Muscle of arm (tissue), 12 donors: ENCODE results near the gene FDXR. TPM values are rescaled to one million over a fixed set of nuclear protein-coding genes. Genes with fewer than 3 reads are reported as not detected.

Source experiments
- DNase-seq: peaks from one replicate; pipeline ENCODE4 v3.0.0-alpha.2; 2013
- polyA plus RNA-seq, 12 donors: library from polyadenylated mRNA; unstranded; fragments of 120-200 nt; gene quantifications; one replicate each; pipeline ENCODE4 v1.2.1, GENCODE V29; 2013; ENCODE audit not compliant: insufficient read length in 12 of 12

Gene FDXR
- polyA plus RNA-seq, 12 donors = 1.8 to 6.1 (median 2.6) TPM; not detected in 2

- no peak for DNase-seq
These were observed 28.8 kb upstream of the FDXR start for GRCh38 chr17:74901353-74902135.

DNA sequence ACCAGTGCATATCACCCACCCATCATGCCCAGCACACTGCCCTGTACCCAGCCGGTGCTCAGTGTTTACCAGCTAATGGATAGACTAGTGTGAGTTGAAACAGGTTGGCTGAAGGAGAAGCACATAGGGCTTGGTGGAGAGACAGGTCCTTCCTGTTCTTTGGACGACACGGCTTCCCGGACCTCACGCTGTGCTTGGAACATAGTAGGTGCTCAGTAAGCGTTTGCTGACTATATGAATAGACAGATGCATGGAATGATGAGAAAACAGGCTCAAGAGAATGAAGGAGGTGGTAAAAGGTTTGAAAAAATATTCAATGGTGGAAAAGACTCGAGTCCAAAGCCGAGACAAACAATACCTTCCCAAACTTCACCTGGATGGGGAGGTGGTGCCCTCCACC, 27.4 kb upstream of the FDXR start:
- no peak for DNase-seq

GRCh38 chr17:74898376-74898946, 25.7 kb upstream of the FDXR start:
- DNase-seq = no peak

DNA sequence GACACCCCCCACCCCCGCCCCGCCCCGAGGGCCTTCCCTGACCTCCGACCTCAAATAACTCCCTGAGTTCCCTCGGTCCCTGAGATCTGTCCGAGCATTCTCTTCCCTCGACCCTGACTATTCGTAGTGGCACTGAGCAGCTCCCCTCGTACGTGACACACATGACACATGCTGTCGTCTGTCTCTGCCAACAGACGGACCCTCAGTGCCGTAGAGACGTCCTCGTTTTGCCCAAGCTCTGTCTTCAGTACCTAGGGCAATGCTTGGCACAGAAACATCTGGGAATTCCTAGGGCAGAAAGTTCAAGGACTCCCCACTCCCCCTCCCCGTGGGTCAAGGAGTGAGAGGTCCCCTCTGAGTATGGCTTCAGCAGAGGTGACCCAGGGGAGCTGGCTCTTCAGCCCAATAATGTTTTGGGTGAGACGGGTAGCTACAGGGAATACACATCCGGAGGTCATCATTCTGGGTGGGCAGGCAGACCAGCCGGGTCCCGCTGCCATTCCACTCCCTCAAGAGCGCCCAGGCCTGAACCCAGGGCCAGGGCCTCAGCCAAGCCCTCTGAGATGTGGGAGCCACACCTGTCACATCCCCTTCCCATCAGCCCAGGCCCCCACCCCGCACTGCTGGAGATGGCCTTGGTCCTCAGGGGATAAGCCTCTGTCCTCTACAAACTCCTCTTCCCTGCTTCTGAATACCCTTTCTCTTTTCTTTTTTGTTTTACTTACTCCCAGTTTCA, 21.3 kb upstream of the FDXR start:
- DNase-seq = no peak

DNA sequence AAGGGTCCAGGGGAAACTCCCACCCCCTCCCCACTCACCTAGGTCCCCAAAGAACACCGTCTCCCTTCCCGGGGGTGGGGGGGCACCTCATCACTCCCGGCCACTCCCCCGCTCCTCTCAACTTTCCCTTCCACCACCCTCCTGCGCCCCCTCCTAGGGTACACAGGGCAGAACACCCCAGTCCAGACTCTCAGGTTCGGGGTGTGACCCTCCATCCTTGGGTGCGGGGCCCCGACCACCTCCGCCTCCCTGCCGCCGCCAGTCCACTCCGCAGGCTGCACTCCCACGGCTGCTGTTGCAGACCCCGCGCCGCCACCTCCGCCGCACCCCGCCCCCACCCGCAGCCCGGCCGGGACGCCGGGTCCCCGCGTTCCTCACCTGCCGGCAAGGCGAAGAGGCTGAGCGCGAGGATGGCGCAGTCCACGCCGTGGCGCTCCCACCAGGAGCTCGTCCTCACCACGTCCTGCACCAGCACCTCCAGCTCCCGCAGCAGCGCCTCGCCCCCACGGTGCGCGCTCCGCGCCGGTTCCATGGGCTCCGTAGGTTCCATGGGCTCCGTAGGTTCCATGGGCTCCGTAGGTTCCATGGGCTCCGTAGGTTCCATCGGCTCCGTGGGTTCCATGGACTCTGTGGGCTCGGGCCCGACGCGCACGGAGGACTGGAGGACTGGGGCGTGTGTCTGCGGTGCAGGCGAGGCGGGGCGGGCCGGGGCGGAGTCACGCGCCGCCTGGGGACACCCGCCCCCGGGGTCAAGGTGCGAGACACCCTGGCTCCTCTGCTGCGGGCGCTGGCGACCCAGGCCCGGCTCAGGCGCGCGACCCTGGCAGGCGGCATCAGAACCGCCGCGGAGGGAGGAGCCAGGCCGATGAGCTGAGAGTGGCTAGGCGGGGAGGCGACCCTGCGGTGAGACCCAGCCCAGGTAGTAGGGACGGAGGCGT, 20.4 kb upstream of the FDXR start, which contains the start of gene FADS6:
Gene FADS6, minus strand, starts transcription at position 660 of the 938 bp plus-strand sequence. Its CDS starts 38 bp downstream, at position 622.
- DNase-seq = no peak

GRCh38 chr17:74892013-74892841, 19.4 kb upstream of the FDXR start:
- no peak for DNase-seq

DNA sequence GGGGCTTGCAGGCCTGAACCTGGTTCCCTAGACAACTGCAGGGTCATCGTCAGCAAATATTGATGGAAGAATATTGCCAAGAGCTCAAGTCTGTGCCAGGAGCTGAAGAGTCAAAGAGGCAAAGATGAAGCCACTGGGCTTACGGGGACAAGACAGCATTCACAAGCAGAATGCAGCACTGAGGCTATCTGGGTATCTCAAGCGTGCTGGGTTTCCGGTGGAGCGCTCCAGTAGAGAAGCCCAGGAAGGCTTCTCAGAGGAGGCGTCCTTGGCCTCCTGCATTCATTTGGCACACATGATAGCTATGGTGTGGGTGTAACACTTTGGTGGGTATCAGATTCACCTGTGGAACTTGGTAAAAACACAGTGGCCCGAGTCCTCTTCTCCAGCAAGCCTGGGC, 17.8 kb upstream of the FDXR start:
- DNase-seq = no peak

GRCh38 chr17:74888469-74888868, 15.7 kb upstream of the FDXR start:
- no peak for DNase-seq

GRCh38 chr17:74883241-74883745, 10.5 kb upstream of the FDXR start:
- no peak for DNase-seq

- DNase-seq = no peak
These were observed 9.9 kb upstream of the FDXR start for GRCh38 chr17:74882517-74883240.

DNA sequence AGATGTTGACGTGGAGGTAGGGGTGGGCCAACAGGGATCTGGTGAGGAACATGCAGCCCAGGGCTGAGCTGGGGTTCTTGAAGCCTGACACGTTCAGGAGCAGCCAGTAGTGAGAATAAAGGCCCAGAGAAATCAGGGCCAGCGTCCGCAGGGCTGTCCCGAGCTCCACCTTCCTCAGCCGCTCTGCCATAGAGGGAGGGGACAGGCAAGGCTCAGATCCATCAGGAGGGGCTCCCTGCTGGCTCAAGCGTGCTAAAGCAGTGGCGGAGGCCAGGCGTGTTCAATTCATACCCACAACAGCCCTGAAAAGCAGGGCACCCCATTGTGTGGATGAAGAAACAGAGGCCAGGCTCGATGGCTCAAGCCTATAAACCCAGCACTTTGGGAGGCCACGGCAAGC, 8.3 kb upstream of the FDXR start:
- no peak for DNase-seq

DNA sequence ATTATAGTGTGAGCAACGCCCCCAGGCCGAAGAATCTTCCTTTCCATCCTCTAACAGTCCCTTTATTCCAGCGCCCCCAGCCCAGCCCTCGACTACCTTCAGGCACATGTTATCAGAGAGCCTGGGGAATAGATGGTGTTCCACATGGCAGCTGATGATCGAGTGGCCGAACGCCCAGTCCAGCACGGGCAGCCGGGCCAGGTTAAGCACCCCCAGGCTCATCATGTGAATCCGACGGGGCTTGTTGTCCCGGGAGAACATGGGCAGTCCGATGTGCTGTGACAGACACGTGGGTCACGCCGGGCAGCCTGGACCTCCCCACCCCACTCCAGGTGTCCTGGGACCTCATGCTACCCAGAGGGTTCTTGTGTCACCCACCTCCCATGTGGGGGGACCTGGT, 6.5 kb upstream of the FDXR start:
- DNase-seq = no peak

- no peak for DNase-seq
These were observed 5.9 kb upstream of the FDXR start for GRCh38 chr17:74878658-74879057.

DNA sequence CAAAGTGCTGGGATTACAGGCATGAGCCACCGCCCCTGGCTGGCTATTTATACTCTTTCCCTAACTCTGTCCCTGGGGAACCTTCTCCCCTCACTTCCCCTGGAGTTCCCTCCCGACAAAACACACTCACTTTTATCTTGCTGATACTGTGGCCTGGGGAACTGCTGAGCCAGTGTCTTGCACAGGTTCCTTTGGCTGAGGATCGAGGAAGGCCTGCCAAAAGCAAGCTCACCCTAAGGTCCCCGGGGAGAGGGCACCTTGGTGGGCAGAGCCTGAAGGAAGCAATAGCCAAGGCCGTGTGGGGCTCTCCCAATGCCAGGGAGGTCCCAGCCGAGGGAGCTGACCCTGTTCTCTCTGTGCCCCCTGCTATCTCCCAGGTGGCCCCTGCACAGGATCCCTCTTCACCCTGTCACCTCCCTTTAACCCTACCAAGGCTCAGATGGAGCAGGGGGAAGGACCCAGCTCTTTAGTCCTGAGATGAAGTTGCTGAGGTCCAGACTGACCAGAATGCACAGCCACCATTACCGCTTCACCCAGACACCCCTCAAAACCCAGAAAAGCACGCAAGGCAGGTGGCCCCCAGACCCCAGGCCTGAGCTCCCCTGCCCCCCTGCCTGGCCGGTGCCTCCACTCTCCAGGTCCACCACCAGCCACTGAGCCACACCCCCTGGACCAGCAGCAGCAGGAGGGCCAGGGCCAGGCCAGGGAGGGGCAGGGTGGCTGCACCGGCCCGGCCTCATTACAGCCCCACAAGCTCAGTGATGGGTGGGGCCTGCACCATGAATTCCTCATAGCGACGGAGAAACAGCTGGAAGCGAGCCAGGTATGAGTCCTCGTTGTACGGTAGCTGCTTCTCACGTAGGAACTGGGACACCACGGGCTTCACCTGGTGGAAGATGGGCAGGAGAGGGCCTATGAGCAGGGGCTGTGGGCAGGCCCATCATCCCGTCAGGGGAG, 5.1 kb upstream of the FDXR start:
- no peak for DNase-seq

- DNase-seq = no peak
These were observed 3.3 kb upstream of the FDXR start for GRCh38 chr17:74875977-74876593.

GRCh38 chr17:74875155-74875976, 2.6 kb upstream of the FDXR start:
- DNase-seq = no peak

DNA sequence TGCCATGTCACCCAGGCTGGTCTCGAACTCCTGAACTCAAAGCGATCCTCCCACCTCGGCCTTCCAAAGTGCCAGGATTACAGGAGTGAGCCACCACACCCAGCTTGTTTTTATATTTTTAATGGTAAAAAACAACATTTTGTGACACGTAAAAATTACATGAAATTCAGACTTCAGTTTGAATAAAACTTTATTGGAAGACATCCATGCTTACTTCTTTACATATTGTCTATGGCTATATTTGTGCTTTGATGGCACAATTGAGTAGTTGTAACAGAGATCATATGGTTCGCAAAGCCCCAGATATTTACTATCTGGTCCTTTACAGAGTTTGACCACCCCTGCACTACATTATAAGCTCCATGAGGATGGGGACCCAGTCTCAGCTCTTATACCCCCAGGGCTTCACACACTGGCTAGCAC, 1.8 kb upstream of the FDXR start:
- DNase-seq = no peak
